ENCODE data around the gene CC2D1B.

Gene CC2D1B

GRCh38 chr1:52332411-52332810, 33.6 kb downstream of the CC2D1B start:
- no peaks in the 10 kb centered on the region for H3K36me3 ChIP-seq (replicated peaks; ENCODE audit: low read depth, low read length)
- H3K9me3 ChIP-seq (ENCODE audit: insufficient read depth, low read length), result no peaks in the 10 kb centered on the region
- no peak overlapping the region for H2AFZ ChIP-seq (ENCODE audit: low read depth, low read length)
- H3K27me3 ChIP-seq (ENCODE audit: low read depth, low read length), result no peaks in the 10 kb centered on the region
- H3K4me2 ChIP-seq (ENCODE audit: low read length), result no peak overlapping the region
- H4K20me1 ChIP-seq (ENCODE audit: insufficient read depth, low read length), result no peaks in the 10 kb centered on the region
- no peak overlapping the region for H3K4me3 ChIP-seq (ENCODE audit: low read length)
- H3K79me2 ChIP-seq (ENCODE audit: low read length), result no peaks in the 10 kb centered on the region
- TF ChIP-seq EZH2phosphoT487 (IDR thresholded peaks at IDR 0.05; ENCODE audit: low read depth), result no peak
- TF ChIP-seq, protein P1, sequence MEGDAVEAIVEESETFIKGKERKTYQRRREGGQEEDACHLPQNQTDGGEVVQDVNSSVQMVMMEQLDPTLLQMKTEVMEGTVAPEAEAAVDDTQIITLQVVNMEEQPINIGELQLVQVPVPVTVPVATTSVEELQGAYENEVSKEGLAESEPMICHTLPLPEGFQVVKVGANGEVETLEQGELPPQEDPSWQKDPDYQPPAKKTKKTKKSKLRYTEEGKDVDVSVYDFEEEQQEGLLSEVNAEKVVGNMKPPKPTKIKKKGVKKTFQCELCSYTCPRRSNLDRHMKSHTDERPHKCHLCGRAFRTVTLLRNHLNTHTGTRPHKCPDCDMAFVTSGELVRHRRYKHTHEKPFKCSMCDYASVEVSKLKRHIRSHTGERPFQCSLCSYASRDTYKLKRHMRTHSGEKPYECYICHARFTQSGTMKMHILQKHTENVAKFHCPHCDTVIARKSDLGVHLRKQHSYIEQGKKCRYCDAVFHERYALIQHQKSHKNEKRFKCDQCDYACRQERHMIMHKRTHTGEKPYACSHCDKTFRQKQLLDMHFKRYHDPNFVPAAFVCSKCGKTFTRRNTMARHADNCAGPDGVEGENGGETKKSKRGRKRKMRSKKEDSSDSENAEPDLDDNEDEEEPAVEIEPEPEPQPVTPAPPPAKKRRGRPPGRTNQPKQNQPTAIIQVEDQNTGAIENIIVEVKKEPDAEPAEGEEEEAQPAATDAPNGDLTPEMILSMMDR (IDR thresholded peaks at IDR 0.05; ENCODE audit: low read depth, low read length), result no peak
- H3K27ac ChIP-seq (ENCODE audit: low read length), result no peak overlapping the region
- H3K9ac ChIP-seq (ENCODE audit: low read length), result no peak overlapping the region
- no peaks in the 10 kb centered on the region for H3K4me1 ChIP-seq (ENCODE audit: low read length)

GRCh38 chr1:52328615-52329014, 37.4 kb downstream of the CC2D1B start:
- Histone ChIP-seq H3K27ac (ENCODE audit: low read length) (no peak overlapping the region), H3K4me3 (ENCODE audit: low read length) (no peak overlapping the region)
- no peak for TF ChIP-seq EZH2phosphoT487 (IDR thresholded peaks at IDR 0.05; ENCODE audit: low read depth)
- TF ChIP-seq, protein P1 (IDR thresholded peaks at IDR 0.05; ENCODE audit: low read depth, low read length), result no peak

DNA sequence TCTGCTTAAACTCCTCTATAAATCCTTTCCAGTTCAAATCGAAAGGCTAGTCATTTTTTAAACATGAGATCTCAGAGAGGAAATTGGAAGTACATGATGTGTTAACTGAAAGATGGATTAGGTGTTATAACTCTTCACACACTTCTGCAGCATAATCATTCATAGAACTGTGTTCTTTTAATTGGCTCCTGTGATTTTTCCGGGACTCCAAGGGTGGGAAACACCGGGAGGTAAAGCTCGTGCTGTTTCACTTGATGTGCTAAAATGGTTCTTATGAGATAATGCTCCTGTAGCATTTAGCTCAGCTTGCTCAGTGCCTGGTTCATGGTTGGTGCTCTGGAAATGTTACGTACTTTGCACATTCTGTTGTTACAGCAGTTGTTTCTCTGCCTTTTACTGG, 40.2 kb downstream of the CC2D1B start:
- H3K36me3 ChIP-seq (replicated peaks; ENCODE audit: low read depth, low read length), result no peaks in the 10 kb centered on the region
- no peak overlapping the region for H3K9ac ChIP-seq (ENCODE audit: low read length)
- H4K20me1 ChIP-seq (ENCODE audit: insufficient read depth, low read length), result no peaks in the 10 kb centered on the region
- no peak overlapping the region for H2AFZ ChIP-seq (ENCODE audit: low read depth, low read length)
- no peaks in the 10 kb centered on the region for H3K27me3 ChIP-seq (ENCODE audit: low read depth, low read length)
- no peaks in the 10 kb centered on the region for H3K9me3 ChIP-seq (ENCODE audit: insufficient read depth, low read length)
- no peak overlapping the region for H3K4me3 ChIP-seq (ENCODE audit: low read length)
- no peak overlapping the region for H3K27ac ChIP-seq (ENCODE audit: low read length)
- H3K4me1 ChIP-seq (ENCODE audit: low read length), result no peaks in the 10 kb centered on the region
- H3K4me2 ChIP-seq (ENCODE audit: low read length), result no peak overlapping the region
- TF ChIP-seq, protein P1 (IDR thresholded peaks at IDR 0.05; ENCODE audit: low read depth, low read length), result no peak
- no peak for TF ChIP-seq EZH2phosphoT487 (IDR thresholded peaks at IDR 0.05; ENCODE audit: low read depth)
- no peaks in the 10 kb centered on the region for H3K79me2 ChIP-seq (ENCODE audit: low read length)

More at GRCh38 chr1:52328615-52329014, 37.4 kb downstream of the CC2D1B start:
- no peaks in the 10 kb centered on the region for H3K27me3 ChIP-seq (ENCODE audit: low read depth, low read length)
- H3K79me2 ChIP-seq (ENCODE audit: low read length), result no peaks in the 10 kb centered on the region
- no peak overlapping the region for H3K9ac ChIP-seq (ENCODE audit: low read length)
- no peaks in the 10 kb centered on the region for H3K4me1 ChIP-seq (ENCODE audit: low read length)
- H3K9me3 ChIP-seq (ENCODE audit: insufficient read depth, low read length), result no peaks in the 10 kb centered on the region
- no peak overlapping the region for H3K4me2 ChIP-seq (ENCODE audit: low read length)
- no peak overlapping the region for H2AFZ ChIP-seq (ENCODE audit: low read depth, low read length)
- no peaks in the 10 kb centered on the region for H4K20me1 ChIP-seq (ENCODE audit: insufficient read depth, low read length)
- no peaks in the 10 kb centered on the region for H3K36me3 ChIP-seq (replicated peaks; ENCODE audit: low read depth, low read length)

DNA sequence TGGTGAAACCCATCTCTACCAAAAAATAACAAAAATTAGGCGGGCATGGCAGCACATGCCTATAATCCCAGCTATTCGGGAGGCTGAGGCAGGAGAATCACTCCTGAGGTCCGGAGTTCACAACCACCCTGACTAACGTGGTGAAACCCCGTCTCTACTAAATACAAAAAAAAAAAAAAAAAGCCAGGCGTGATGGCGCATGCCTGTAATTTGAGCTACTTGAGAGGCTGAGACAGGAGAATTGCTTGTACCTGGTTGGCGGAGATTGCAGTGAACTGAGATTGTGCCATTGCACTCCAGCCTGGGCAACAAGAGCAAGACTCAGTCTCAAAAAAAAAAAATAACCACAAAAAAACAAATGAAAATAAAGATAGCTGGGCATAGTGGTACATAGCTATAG, 42.3 kb downstream of the CC2D1B start:
- Histone ChIP-seq H3K9me3 (ENCODE audit: insufficient read depth, low read length) (no peaks in the 10 kb centered on the region), H4K20me1 (ENCODE audit: insufficient read depth, low read length) (no peaks in the 10 kb centered on the region), H3K4me1 (ENCODE audit: low read length) (no peaks in the 10 kb centered on the region), H3K9ac (ENCODE audit: low read length) (no peak overlapping the region), H2AFZ (ENCODE audit: low read depth, low read length) (no peak overlapping the region), H3K27me3 (ENCODE audit: low read depth, low read length) (no peaks in the 10 kb centered on the region), H3K27ac (ENCODE audit: low read length) (no peak overlapping the region), H3K4me3 (ENCODE audit: low read length) (no peak overlapping the region), H3K79me2 (ENCODE audit: low read length) (no peaks in the 10 kb centered on the region), H3K4me2 (ENCODE audit: low read length) (no peak overlapping the region), H3K36me3 (replicated peaks; ENCODE audit: low read depth, low read length) (no peaks in the 10 kb centered on the region)
- TF ChIP-seq EZH2phosphoT487 (IDR thresholded peaks at IDR 0.05; ENCODE audit: low read depth), result no peak
- TF ChIP-seq, protein P1 (IDR thresholded peaks at IDR 0.05; ENCODE audit: low read depth, low read length), result no peak

Data from OCI-LY3 (cell line).